ENCODE data around the gene ATP6V0A4. TPM values are rescaled to one million over a fixed set of nuclear protein-coding genes. Genes with fewer than 3 reads are reported as not detected.

Gene ATP6V0A4
- total RNA-seq, 1 donor from 2014 or later, result not detected

GRCh38 chr7:138753150-138753518 lies 44.9 kb downstream of the ATP6V0A4 start:
- no peak overlapping the region for H3K4me3 ChIP-seq (ENCODE audit: low read length in 3 of 3)
- no peak overlapping the region for H3K27ac ChIP-seq (ENCODE audit: low read depth, low read length)
- H3K9me3 ChIP-seq (ENCODE audit: control insufficient read depth in 3 of 3, low read length in 3 of 3), result no peaks in the 10 kb centered on the region
- H3K4me1 ChIP-seq (ENCODE audit: control insufficient read depth in 3 of 3, insufficient read depth in 3 of 3, low read length in 3 of 3), result no peaks in the 10 kb centered on the region
- peaks cover 8 to 13% (median 9%) of the 10 kb centered on the region in 3 donors for H3K27me3 ChIP-seq (ENCODE audit: control insufficient read depth in 3 of 3, insufficient read depth in 3 of 3, low read length in 3 of 3)
- no peak overlapping the region for H3K9ac ChIP-seq (ENCODE audit: low read depth in 1 of 3, low read length in 3 of 3)
- no peaks in the 10 kb centered on the region for H3K36me3 ChIP-seq (ENCODE audit: control insufficient read depth in 3 of 3, insufficient read depth in 3 of 3, low read length in 3 of 3)

- no peak overlapping the region for H3K27ac ChIP-seq (ENCODE audit: low read depth, low read length)
These were observed 45.4 kb downstream of the ATP6V0A4 start for GRCh38 chr7:138752518-138753149.

GRCh38 chr7:138750901-138751464 lies 47.0 kb downstream of the ATP6V0A4 start:
- Histone ChIP-seq H3K27ac (ENCODE audit: low read depth, low read length) (no peak overlapping the region), H3K9me3 (ENCODE audit: control insufficient read depth in 3 of 3, low read length in 3 of 3) (no peaks in the 10 kb centered on the region), H3K4me3 (ENCODE audit: low read length in 3 of 3) (no peak overlapping the region), H3K36me3 (ENCODE audit: control insufficient read depth in 3 of 3, insufficient read depth in 3 of 3, low read length in 3 of 3) (no peaks in the 10 kb centered on the region), H3K9ac (ENCODE audit: low read depth in 1 of 3, low read length in 3 of 3) (no peak overlapping the region), H3K27me3 (ENCODE audit: control insufficient read depth in 3 of 3, insufficient read depth in 3 of 3, low read length in 3 of 3) (peaks cover 8 to 13% (median 9%) of the 10 kb centered on the region in 3 donors), H3K4me1 (ENCODE audit: control insufficient read depth in 3 of 3, insufficient read depth in 3 of 3, low read length in 3 of 3) (no peaks in the 10 kb centered on the region)

More at GRCh38 chr7:138752518-138753149, 45.4 kb downstream of the ATP6V0A4 start:
- Histone ChIP-seq H3K36me3 (ENCODE audit: control insufficient read depth in 3 of 3, insufficient read depth in 3 of 3, low read length in 3 of 3) (no peaks in the 10 kb centered on the region), H3K9me3 (ENCODE audit: control insufficient read depth in 3 of 3, low read length in 3 of 3) (no peaks in the 10 kb centered on the region), H3K4me1 (ENCODE audit: control insufficient read depth in 3 of 3, insufficient read depth in 3 of 3, low read length in 3 of 3) (no peaks in the 10 kb centered on the region), H3K4me3 (ENCODE audit: low read length in 3 of 3) (no peak overlapping the region), H3K27me3 (ENCODE audit: control insufficient read depth in 3 of 3, insufficient read depth in 3 of 3, low read length in 3 of 3) (peaks cover 8 to 13% (median 9%) of the 10 kb centered on the region in 3 donors), H3K9ac (ENCODE audit: low read depth in 1 of 3, low read length in 3 of 3) (no peak overlapping the region)

- Histone ChIP-seq H3K4me1 (ENCODE audit: control insufficient read depth in 3 of 3, insufficient read depth in 3 of 3, low read length in 3 of 3) (no peaks in the 10 kb centered on the region), H3K27ac (ENCODE audit: low read depth, low read length) (no peak overlapping the region)
These were observed 47.5 kb downstream of the ATP6V0A4 start for GRCh38 chr7:138750473-138750872.

GRCh38 chr7:138749960-138750359 lies 48.0 kb downstream of the ATP6V0A4 start:
- Histone ChIP-seq H3K9me3 (ENCODE audit: control insufficient read depth in 3 of 3, low read length in 3 of 3) (no peaks in the 10 kb centered on the region), H3K4me1 (ENCODE audit: control insufficient read depth in 3 of 3, insufficient read depth in 3 of 3, low read length in 3 of 3) (no peaks in the 10 kb centered on the region), H3K27ac (ENCODE audit: low read depth, low read length) (no peak overlapping the region), H3K9ac (ENCODE audit: low read depth in 1 of 3, low read length in 3 of 3) (no peak overlapping the region), H3K27me3 (ENCODE audit: control insufficient read depth in 3 of 3, insufficient read depth in 3 of 3, low read length in 3 of 3) (peaks cover 8 to 13% (median 9%) of the 10 kb centered on the region in 3 donors), H3K36me3 (ENCODE audit: control insufficient read depth in 3 of 3, insufficient read depth in 3 of 3, low read length in 3 of 3) (no peaks in the 10 kb centered on the region), H3K4me3 (ENCODE audit: low read length in 3 of 3) (no peak overlapping the region)

More at GRCh38 chr7:138750473-138750872, 47.5 kb downstream of the ATP6V0A4 start:
- Histone ChIP-seq H3K36me3 (ENCODE audit: control insufficient read depth in 3 of 3, insufficient read depth in 3 of 3, low read length in 3 of 3) (no peaks in the 10 kb centered on the region), H3K4me3 (ENCODE audit: low read length in 3 of 3) (no peak overlapping the region), H3K27me3 (ENCODE audit: control insufficient read depth in 3 of 3, insufficient read depth in 3 of 3, low read length in 3 of 3) (peaks cover 8 to 13% (median 9%) of the 10 kb centered on the region in 3 donors), H3K9ac (ENCODE audit: low read depth in 1 of 3, low read length in 3 of 3) (no peak overlapping the region), H3K9me3 (ENCODE audit: control insufficient read depth in 3 of 3, low read length in 3 of 3) (no peaks in the 10 kb centered on the region)

- Histone ChIP-seq H3K4me3 (ENCODE audit: low read length in 3 of 3) (no peak overlapping the region), H3K27ac (ENCODE audit: low read depth, low read length) (no peak overlapping the region), H3K27me3 (ENCODE audit: control insufficient read depth in 3 of 3, insufficient read depth in 3 of 3, low read length in 3 of 3) (peaks cover 8 to 13% (median 9%) of the 10 kb centered on the region in 3 donors), H3K4me1 (ENCODE audit: control insufficient read depth in 3 of 3, insufficient read depth in 3 of 3, low read length in 3 of 3) (no peaks in the 10 kb centered on the region), H3K9ac (ENCODE audit: low read depth in 1 of 3, low read length in 3 of 3) (no peak overlapping the region), H3K9me3 (ENCODE audit: control insufficient read depth in 3 of 3, low read length in 3 of 3) (no peaks in the 10 kb centered on the region), H3K36me3 (ENCODE audit: control insufficient read depth in 3 of 3, insufficient read depth in 3 of 3, low read length in 3 of 3) (no peaks in the 10 kb centered on the region)
These were observed 49.3 kb downstream of the ATP6V0A4 start for GRCh38 chr7:138748666-138749065.

- Histone ChIP-seq H3K36me3 (ENCODE audit: control insufficient read depth in 3 of 3, insufficient read depth in 3 of 3, low read length in 3 of 3) (no peaks in the 10 kb centered on the region), H3K9me3 (ENCODE audit: control insufficient read depth in 3 of 3, low read length in 3 of 3) (no peaks in the 10 kb centered on the region), H3K27me3 (ENCODE audit: control insufficient read depth in 3 of 3, insufficient read depth in 3 of 3, low read length in 3 of 3) (peaks cover 5 to 8% (median 6%) of the 10 kb centered on the region in 3 donors), H3K27ac (ENCODE audit: low read depth, low read length) (no peak overlapping the region), H3K4me1 (ENCODE audit: control insufficient read depth in 3 of 3, insufficient read depth in 3 of 3, low read length in 3 of 3) (no peaks in the 10 kb centered on the region), H3K4me3 (ENCODE audit: low read length in 3 of 3) (no peak overlapping the region), H3K9ac (ENCODE audit: low read depth in 1 of 3, low read length in 3 of 3) (no peak overlapping the region)
These were observed 51.9 kb downstream of the ATP6V0A4 start for GRCh38 chr7:138746073-138746472.

GRCh38 chr7:138745189-138745588 lies 52.8 kb downstream of the ATP6V0A4 start:
- Histone ChIP-seq H3K27me3 (ENCODE audit: control insufficient read depth in 3 of 3, insufficient read depth in 3 of 3, low read length in 3 of 3) (peaks cover 0 to 2% (median 0%) of the 10 kb centered on the region in 3 donors), H3K9ac (ENCODE audit: low read depth in 1 of 3, low read length in 3 of 3) (no peak overlapping the region), H3K27ac (ENCODE audit: low read depth, low read length) (no peak overlapping the region), H3K36me3 (ENCODE audit: control insufficient read depth in 3 of 3, insufficient read depth in 3 of 3, low read length in 3 of 3) (no peaks in the 10 kb centered on the region), H3K9me3 (ENCODE audit: control insufficient read depth in 3 of 3, low read length in 3 of 3) (no peaks in the 10 kb centered on the region), H3K4me3 (ENCODE audit: low read length in 3 of 3) (no peak overlapping the region), H3K4me1 (ENCODE audit: control insufficient read depth in 3 of 3, insufficient read depth in 3 of 3, low read length in 3 of 3) (no peaks in the 10 kb centered on the region)

GRCh38 chr7:138741453-138741735 lies 56.6 kb downstream of the ATP6V0A4 start:
- no peaks in the 10 kb centered on the region for H3K9me3 ChIP-seq (ENCODE audit: control insufficient read depth in 3 of 3, low read length in 3 of 3)
- H3K27me3 ChIP-seq (ENCODE audit: control insufficient read depth in 3 of 3, insufficient read depth in 3 of 3, low read length in 3 of 3), result no peaks in the 10 kb centered on the region
- H3K4me1 ChIP-seq (ENCODE audit: control insufficient read depth in 3 of 3, insufficient read depth in 3 of 3, low read length in 3 of 3), result no peaks in the 10 kb centered on the region
- no peaks in the 10 kb centered on the region for H3K36me3 ChIP-seq (ENCODE audit: control insufficient read depth in 3 of 3, insufficient read depth in 3 of 3, low read length in 3 of 3)
- H3K9ac ChIP-seq (ENCODE audit: low read depth in 1 of 3, low read length in 3 of 3), result no peak overlapping the region
- H3K27ac ChIP-seq (ENCODE audit: low read depth, low read length), result no peak overlapping the region
- no peak overlapping the region for H3K4me3 ChIP-seq (ENCODE audit: low read length in 3 of 3)

GRCh38 chr7:138739859-138740258 lies 58.1 kb downstream of the ATP6V0A4 start:
- H3K27me3 ChIP-seq (ENCODE audit: control insufficient read depth in 3 of 3, insufficient read depth in 3 of 3, low read length in 3 of 3), result no peaks in the 10 kb centered on the region
- H3K4me3 ChIP-seq (ENCODE audit: low read length in 3 of 3), result no peak overlapping the region
- no peaks in the 10 kb centered on the region for H3K4me1 ChIP-seq (ENCODE audit: control insufficient read depth in 3 of 3, insufficient read depth in 3 of 3, low read length in 3 of 3)
- no peaks in the 10 kb centered on the region for H3K9me3 ChIP-seq (ENCODE audit: control insufficient read depth in 3 of 3, low read length in 3 of 3)
- no peaks in the 10 kb centered on the region for H3K36me3 ChIP-seq (ENCODE audit: control insufficient read depth in 3 of 3, insufficient read depth in 3 of 3, low read length in 3 of 3)
- H3K9ac ChIP-seq (ENCODE audit: low read depth in 1 of 3, low read length in 3 of 3), result no peak overlapping the region
- no peak overlapping the region for H3K27ac ChIP-seq (ENCODE audit: low read depth, low read length)
